Heart right ventricle (tissue), 16 donors: ENCODE results near the gene SLC39A5. TPM values are rescaled to one million over a fixed set of nuclear protein-coding genes. Genes with fewer than 3 reads are reported as not detected.

Experiments
- ATAC-seq, 8 donors: fragments of 200-7000 bp; cut with Tn5 transposase; one replicate each; pipeline ENCODE4 v1.9.1; 2020; ENCODE audit warnings: mild to moderate bottlenecking in 8 of 8, moderate library complexity in 8 of 8, moderate number of reproducible peaks in 1 of 8
- DNase-seq, 2 donors: peaks; one replicate each; pipeline ENCODE4 v3.0.0-alpha.2; 2020
- H3K27ac ChIP-seq, 10 donors: fragments of 200-600 bp; sonication (generic) in 2 of 10; one replicate each; pipeline versions ENCODE4 v1.5.0 to v1.8.0; 2020 to 2022; ENCODE audit warnings: mild to moderate bottlenecking in 3 of 10
- H3K27me3 ChIP-seq, 7 donors: fragments of 200-600 bp; one replicate each; pipeline ENCODE4 v1.8.0; 2021 to 2022; ENCODE audit warnings: mild to moderate bottlenecking in 2 of 7
- H3K36me3 ChIP-seq, 9 donors: fragments of 200-600 bp; sonication (generic) in 1 of 9; one replicate each; pipeline versions ENCODE4 v1.5.0 to v1.8.0; 2020 to 2022; ENCODE audit warnings: mild to moderate bottlenecking in 2 of 9
- H3K4me1 ChIP-seq, 9 donors: fragments of 200-600 bp; sonication (generic) in 1 of 9; one replicate each; pipeline versions ENCODE4 v1.5.0 to v1.8.0; 2020 to 2022; ENCODE audit warnings: mild to moderate bottlenecking in 4 of 9
- H3K4me3 ChIP-seq, 10 donors: fragments of 200-600 bp; sonication (generic) in 2 of 10; one replicate each; pipeline versions ENCODE4 v1.5.0 to v1.8.0; 2020 to 2022; ENCODE audit warnings: mild to moderate bottlenecking in 7 of 10, moderate library complexity in 2 of 10
- H3K9me3 ChIP-seq, 11 donors: fragments of 200-600 bp in 10 of 11; sonication (generic) in 2 of 11; one replicate each; pipeline versions ENCODE4 v1.5.0 to v1.8.0; 2013 to 2022; ENCODE audit warnings: mild to moderate bottlenecking in 2 of 11, control low read depth in 1 of 11, moderate library complexity in 1 of 11
- WGBS, 2 donors: extraction: QIAGEN DNeasy Blood & Tissue Kit; methylation state at CpG; one replicate each; pipeline ENCODE4 v1.1.7; 2013; ENCODE audit warnings: inconsistent platforms in 1 of 2; 5-methylcytosine and 5-hydroxymethylcytosine counted together
- intact Hi-C, 10 donors: fragments of 100-400 bp; cut with DNase I; formaldehyde crosslinking; loops; one replicate each; pipeline versions ENCODE4 v1.11.1 to v1.14.2; 2022
- polyA plus RNA-seq, 2 donors: library from polyadenylated mRNA; stranded (reverse); fragments of 200-250 nt; gene quantifications; one replicate each; pipeline ENCODE4 v1.2.3, GENCODE V29; 2013
- total RNA-seq, 10 donors: library from RNA; stranded (reverse); fragmentation: NEBNext Ultra II Directional in 3 of 10; extraction: Animal tissue kit (Norgen Biotek cat#: 25700) in 3 of 10; gene quantifications; one replicate each; pipeline versions ENCODE4 v1.2.1 to v1.2.4, GENCODE V29; 2021 to 2023
- TF ChIP-seq, protein P1 (sequence below), 9 donors: fragments of 200-600 bp; sonication (generic) in 2 of 9; IDR thresholded peaks; one replicate each; pipeline versions ENCODE4 v1.5.0 to v1.8.0; 2021 to 2022; ENCODE audit warnings: antibody characterized with exemption in 9 of 9, mild to moderate bottlenecking in 5 of 9, moderate library complexity in 1 of 9
- donor health status: Arrhythmogenic right ventricular cardiomyopathy.
- donor health status: ischemic (EF 13 %, LVEDD 7.1; RV severe dilation, severe dysfunction).
- donor health status: healthy with polysubstance abuse.
- donor health status: DM: no; HTN: yes; CAD: no.
- donor health status: DM: no; HTN: no; CAD: no.
- donor health status: ischemic (EF 25% LVEDD 6.9; RV normal size, moderate dysfunction).
- donor health status: ischemic (EF 25% LVEDD 5.7; RV mildly dilated, moderate dysfunction).
- donor health status: healthy.
- donor health status: DM: yes; HTN: yes; CAD: no.
- donor health status: Ischemic cardiomyopathy.
- donor health status: ischemic (EF 35%, LVEDD 5.7; RV mildly dilated, moderate dysfunction).
- donor health status: nonischemic (EF 11% LVEDD 7.7; RV severe dilation, severe dysfunction).
- donor health status: DM: yes; HTN: yes; CAD: no.
- donor health status: PGD.
- donor health status: ischemic (EF 29% LVEDD 5.4; RV normal size, mild dysfunction).
- donor health status: nonischemic (EF 23%, LVEDD 6.1; RV moderate dilation, normal function).

The SLC39A5 gene
- total and polyA plus RNA-seq, 12 donors, result 0.20 to 0.59 TPM; not detected in 10

DNA sequence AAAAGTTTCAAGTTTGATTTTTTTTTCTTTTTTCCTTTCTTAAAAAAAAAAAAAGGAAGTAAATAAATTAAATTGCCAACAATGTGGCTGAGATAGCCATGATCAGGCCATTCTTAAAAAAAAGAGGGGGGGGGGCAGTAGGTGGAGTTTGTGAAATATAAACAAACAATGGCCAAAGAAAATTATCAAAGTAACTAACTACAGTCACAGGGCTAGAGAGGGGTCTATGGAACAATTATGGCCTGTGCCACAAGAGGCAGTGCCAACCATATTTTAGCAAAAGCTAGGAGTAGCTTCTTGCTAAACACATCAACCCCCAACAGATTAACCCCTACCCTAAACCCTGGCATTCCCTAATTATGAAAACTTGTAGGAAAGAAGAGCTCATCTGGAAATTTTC, 24.4 kb upstream of the SLC39A5 start:
- DNase-seq (no peak), ATAC-seq (peak in 2 of 8 donors; percentile 11 to 42)
- intact Hi-C loops, result loop anchor here in 3 of 10 donors (5.0 to 10.0 kb wide), 2 partner anchors 52 to 259 kb away; partner anchors contain the start of genes SPRYD4 (in 2 of the 3) and ANKRD52 (in 1 of the 3)
- TF ChIP-seq, protein P1, sequence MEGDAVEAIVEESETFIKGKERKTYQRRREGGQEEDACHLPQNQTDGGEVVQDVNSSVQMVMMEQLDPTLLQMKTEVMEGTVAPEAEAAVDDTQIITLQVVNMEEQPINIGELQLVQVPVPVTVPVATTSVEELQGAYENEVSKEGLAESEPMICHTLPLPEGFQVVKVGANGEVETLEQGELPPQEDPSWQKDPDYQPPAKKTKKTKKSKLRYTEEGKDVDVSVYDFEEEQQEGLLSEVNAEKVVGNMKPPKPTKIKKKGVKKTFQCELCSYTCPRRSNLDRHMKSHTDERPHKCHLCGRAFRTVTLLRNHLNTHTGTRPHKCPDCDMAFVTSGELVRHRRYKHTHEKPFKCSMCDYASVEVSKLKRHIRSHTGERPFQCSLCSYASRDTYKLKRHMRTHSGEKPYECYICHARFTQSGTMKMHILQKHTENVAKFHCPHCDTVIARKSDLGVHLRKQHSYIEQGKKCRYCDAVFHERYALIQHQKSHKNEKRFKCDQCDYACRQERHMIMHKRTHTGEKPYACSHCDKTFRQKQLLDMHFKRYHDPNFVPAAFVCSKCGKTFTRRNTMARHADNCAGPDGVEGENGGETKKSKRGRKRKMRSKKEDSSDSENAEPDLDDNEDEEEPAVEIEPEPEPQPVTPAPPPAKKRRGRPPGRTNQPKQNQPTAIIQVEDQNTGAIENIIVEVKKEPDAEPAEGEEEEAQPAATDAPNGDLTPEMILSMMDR (IDR thresholded peaks at IDR 0.05), result peak in 1 of 9 donors; percentile 15
- Histone ChIP-seq H3K9me3 (no peaks in the 10 kb centered on the region), H3K4me1 (peaks cover 0 to 22% (median 3%) of the 10 kb centered on the region in 9 donors), H3K36me3 (peaks cover 0 to 65% (median 37%) of the 10 kb centered on the region in 9 donors), H3K4me3 (no peak overlapping the region), H3K27me3 (no peaks in the 10 kb centered on the region), H3K27ac (peak overlapping the region in 6 of 10 donors; percentile 5 to 42 (median 20))

- H3K9me3 ChIP-seq, result no peaks in the 10 kb centered on the region
- WGBS, 2 donors, result 54 to 58% methylated on average over 14 of the region's 14 CpGs
- no peak overlapping the region for H3K4me3 ChIP-seq
- intact Hi-C loops, result loop anchor here in 3 of 10 donors (5.0 to 10.0 kb wide), 2 partner anchors 51 to 258 kb away; partner anchors contain the start of genes SPRYD4 (in 2 of the 3) and ANKRD52 (in 1 of the 3)
- DNase-seq (peak; percentile 24 to 55), ATAC-seq (peak; percentile 36 to 75 (median 64))
- H3K27ac ChIP-seq, result peak overlapping the region in 2 of 10 donors; percentile 16 to 42
- no peaks in the 10 kb centered on the region for H3K27me3 ChIP-seq
- peaks cover 0 to 22% (median 3%) of the 10 kb centered on the region in 9 donors for H3K4me1 ChIP-seq
- H3K36me3 ChIP-seq, result peaks cover 0 to 77% (median 49%) of the 10 kb centered on the region in 9 donors
- TF ChIP-seq, protein P1 (IDR thresholded peaks at IDR 0.05), result peak in 8 of 9 donors; percentile 24 to 65 (median 57)
Measured at GRCh38 chr12:56206452-56207166, 23.2 kb upstream of the SLC39A5 start.

DNA sequence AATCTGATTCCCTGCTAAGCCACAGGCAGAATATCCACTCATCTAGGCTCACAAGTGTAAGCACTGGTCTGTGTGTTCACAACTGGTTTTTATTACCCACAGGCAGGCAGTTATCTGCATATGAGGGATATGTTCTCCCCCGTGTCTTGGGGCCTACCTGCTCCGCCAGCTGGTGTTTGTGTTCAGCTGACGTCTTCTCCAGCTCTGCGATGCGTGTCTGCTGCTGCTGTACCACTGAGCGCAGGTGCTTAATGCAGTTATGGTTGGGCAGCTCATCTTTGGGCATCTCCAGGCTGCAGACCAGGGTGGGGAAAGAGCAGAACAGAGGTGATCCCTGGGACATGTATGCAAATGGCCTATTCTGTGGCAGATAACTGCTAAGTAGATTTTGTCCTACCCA, 21.8 kb upstream of the SLC39A5 start:
- TF ChIP-seq, protein P1 (IDR thresholded peaks at IDR 0.05), result no peak
- WGBS, 2 donors, result 84 to 89% methylated on average over 6 of the region's 6 CpGs

GRCh38 chr12:56212361-56212760, 17.5 kb upstream of the SLC39A5 start:
- Histone ChIP-seq H3K27me3 (no peaks in the 10 kb centered on the region), H3K9me3 (no peaks in the 10 kb centered on the region), H3K4me3 (no peak overlapping the region), H3K27ac (no peak overlapping the region), H3K4me1 (no peaks in the 10 kb centered on the region), H3K36me3 (peaks cover 0 to 100% (median 68%) of the 10 kb centered on the region in 9 donors)
- ATAC-seq (no peak), DNase-seq (no peak)
- TF ChIP-seq, protein P1 (IDR thresholded peaks at IDR 0.05), result no peak
- 86 to 94% methylated on average over 1 of the region's 1 CpG for WGBS, 2 donors
- intact Hi-C loops, result no loop called here

More for the DNA sequence above, 21.8 kb upstream of the SLC39A5 start:
- DNase-seq, result no peak
- intact Hi-C loops, result loop anchor here in 3 of 10 donors (5.0 to 10.0 kb wide), 2 partner anchors 49 to 257 kb away; partner anchors contain the start of genes SPRYD4 (in 2 of the 3) and ANKRD52 (in 1 of the 3)
- no peaks in the 10 kb centered on the region for H3K9me3 ChIP-seq
- H3K4me1 ChIP-seq, result peaks cover 0 to 22% (median 3%) of the 10 kb centered on the region in 9 donors
- no peaks in the 10 kb centered on the region for H3K27me3 ChIP-seq
- no peak overlapping the region for H3K4me3 ChIP-seq
- no peak for ATAC-seq
- peaks cover 0 to 91% (median 63%) of the 10 kb centered on the region in 9 donors for H3K36me3 ChIP-seq
- no peak overlapping the region for H3K27ac ChIP-seq
